Erythroblast (primary cell): ENCODE data around the gene TRAF3IP1.

ENCODE experiments used
- GATA1 ChIP-seq: IDR thresholded peaks from 2 replicates; pipeline ENCODE4 v1.6.1; 2011; ENCODE audit warnings: low read depth, mild to moderate bottlenecking, control low read depth, low read length, moderate library complexity
- POLR2A ChIP-seq: IDR thresholded peaks from 2 replicates; pipeline ENCODE4 v1.6.1; 2011; ENCODE audit warnings: mild to moderate bottlenecking, low read length

GRCh38 chr2:238421695-238422035, 101.3 kb downstream of the TRAF3IP1 start:
- no peak for TF ChIP-seq POLR2A
- TF ChIP-seq GATA1: no peak
